ENCODE data around the gene WDR44. TPM values are rescaled to one million over a fixed set of nuclear protein-coding genes. Genes with fewer than 3 reads are reported as not detected.
"Not testable (repeated sequence)": the region's sequence is repeated elsewhere in the genome, so short reads cannot be mapped to it uniquely, and the experiment has no call there.

WDR44 gene
- total RNA-seq (12.6 TPM), polyA plus RNA-seq (8.8 TPM)
- long read RNA-seq, donor 1, full-length matches to known transcripts: 1 of 1 reads
- long read RNA-seq, donor 1, partial matches to known transcripts: 0 of 1 reads
- long read RNA-seq, donor 1, other reads (novel, unspliced or antisense): 0 of 1 reads
- long read RNA-seq, donor 2, full-length matches to known transcripts: 7 of 7 reads
- long read RNA-seq, donor 2, partial matches to known transcripts: 0 of 7 reads
- long read RNA-seq, donor 2, other reads (novel, unspliced or antisense): 0 of 7 reads
- long read RNA-seq, donor 3, full-length matches to known transcripts: 2 of 2 reads
- long read RNA-seq, donor 3, partial matches to known transcripts: 0 of 2 reads
- long read RNA-seq, donor 3, other reads (novel, unspliced or antisense): 0 of 2 reads
- long read RNA-seq, donor 4: 0 reads
- long read RNA-seq, donor 5, full-length matches to known transcripts: 1 of 6 reads
- long read RNA-seq, donor 5, partial matches to known transcripts: 5 of 6 reads
- long read RNA-seq, donor 5, other reads (novel, unspliced or antisense): 0 of 6 reads
- long read RNA-seq, donor 6, full-length matches to known transcripts: 1 of 6 reads
- long read RNA-seq, donor 6, partial matches to known transcripts: 5 of 6 reads
- long read RNA-seq, donor 6, other reads (novel, unspliced or antisense): 0 of 6 reads
- long read RNA-seq, donor 7, full-length matches to known transcripts: 2 of 2 reads
- long read RNA-seq, donor 7, partial matches to known transcripts: 0 of 2 reads
- long read RNA-seq, donor 7, other reads (novel, unspliced or antisense): 0 of 2 reads
- long read RNA-seq, donor 8: 0 reads
- long read RNA-seq, donor 9, full-length matches to known transcripts: 1 of 1 reads
- long read RNA-seq, donor 9, partial matches to known transcripts: 0 of 1 reads
- long read RNA-seq, donor 9, other reads (novel, unspliced or antisense): 0 of 1 reads
- long read RNA-seq, donor 10, full-length matches to known transcripts: 2 of 2 reads
- long read RNA-seq, donor 10, partial matches to known transcripts: 0 of 2 reads
- long read RNA-seq, donor 10, other reads (novel, unspliced or antisense): 0 of 2 reads

- Histone ChIP-seq H3K9me3 (ENCODE audit: control insufficient read depth in 2 of 2, insufficient read depth in 1 of 2, low read length in 1 of 2) (no peaks in the 10 kb centered on the region), H3K4me3 (ENCODE audit: low read length in 2 of 2) (peak within 1 kb of the TSS; percentile 68 to 85), H3K27ac (ENCODE audit: low read depth in 1 of 2, low read length in 1 of 2) (peak within 1 kb of the TSS; percentile 91 to 97), H3K4me1 (ENCODE audit: control insufficient read depth in 2 of 2, insufficient read depth in 2 of 2, low read length in 2 of 2) (no peaks in the 10 kb centered on the region), H3K27me3 (ENCODE audit: control insufficient read depth in 2 of 2, insufficient read depth in 1 of 2, low read length in 1 of 2) (no peaks in the 10 kb centered on the region), H3K36me3 (ENCODE audit: control insufficient read depth in 2 of 2, insufficient read depth in 2 of 2, low read length in 1 of 2) (no peaks in the 10 kb centered on the region)
- DNase-seq (ENCODE audit: low read depth in 6 of 9, low spot score in 9 of 9): peak; percentile 71 to 96 (median 88)
- WGBS: under 1% methylated on average over 60 of the region's 60 CpGs
Observed at GRCh38 chrX:118345464-118346257, at the start of gene WDR44. TSS of gene WDR44 (plus strand) at chrX:118346106. CDS start at chrX:118346504, 398 bp downstream.

DNA sequence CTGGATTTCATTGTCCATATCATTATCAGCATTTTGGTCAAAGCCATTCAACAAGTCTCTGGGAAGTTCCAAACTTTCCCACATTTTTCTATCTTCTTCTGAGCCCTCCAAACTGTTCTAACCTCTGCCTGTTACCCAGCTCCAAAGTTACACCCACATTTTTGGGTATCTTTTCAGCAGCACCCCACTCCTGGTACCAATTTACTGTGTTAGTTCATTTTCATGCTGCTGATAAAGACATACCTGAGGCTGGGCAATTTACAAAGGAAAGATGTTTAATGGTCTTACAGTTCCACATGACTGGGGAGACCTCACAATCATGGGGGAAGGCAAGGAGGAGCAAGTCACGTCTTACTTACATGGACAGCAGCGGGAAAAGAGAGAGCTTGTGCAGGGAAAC is 40.1 kb upstream of the WDR44 start:
- H3K4me1 ChIP-seq (ENCODE audit: control insufficient read depth in 2 of 2, insufficient read depth in 2 of 2, low read length in 2 of 2); DNase-seq (ENCODE audit: low read depth in 6 of 9, low spot score in 9 of 9); H3K4me3 ChIP-seq (ENCODE audit: low read length in 2 of 2); H3K9me3 ChIP-seq (ENCODE audit: control insufficient read depth in 2 of 2, insufficient read depth in 1 of 2, low read length in 1 of 2); H3K27ac ChIP-seq (ENCODE audit: low read depth in 1 of 2, low read length in 1 of 2); H3K27me3 ChIP-seq (ENCODE audit: control insufficient read depth in 2 of 2, insufficient read depth in 1 of 2, low read length in 1 of 2); H3K36me3 ChIP-seq (ENCODE audit: control insufficient read depth in 2 of 2, insufficient read depth in 2 of 2, low read length in 1 of 2): not testable (repeated sequence)
- WGBS: 93% methylated on average over 2 of the region's 2 CpGs

DNA sequence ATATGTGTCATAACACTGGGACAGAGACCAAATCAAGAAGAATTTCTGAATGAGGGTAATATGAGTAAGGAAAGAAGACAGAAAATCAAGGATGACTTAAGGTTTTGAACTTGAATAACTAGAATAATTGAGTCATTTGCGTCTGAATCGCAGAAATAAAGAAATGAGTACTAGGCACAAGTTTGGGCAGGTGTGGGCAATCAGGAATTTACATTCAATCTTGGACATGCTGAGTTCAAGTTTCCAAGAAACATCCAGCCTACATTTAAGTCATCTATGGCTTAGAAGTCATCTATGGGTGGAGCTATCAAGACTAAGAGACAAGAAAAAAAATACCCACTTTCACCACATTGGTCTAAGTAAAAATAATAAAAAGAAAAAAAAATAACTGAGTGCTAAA is 30.4 kb upstream of the WDR44 start:
- Histone ChIP-seq H3K4me3 (ENCODE audit: low read length in 2 of 2) (no peak overlapping the region), H3K36me3 (ENCODE audit: control insufficient read depth in 2 of 2, insufficient read depth in 2 of 2, low read length in 1 of 2) (no peaks in the 10 kb centered on the region), H3K4me1 (ENCODE audit: control insufficient read depth in 2 of 2, insufficient read depth in 2 of 2, low read length in 2 of 2) (no peaks in the 10 kb centered on the region), H3K27ac (ENCODE audit: low read depth in 1 of 2, low read length in 1 of 2) (no peak overlapping the region), H3K9me3 (ENCODE audit: control insufficient read depth in 2 of 2, insufficient read depth in 1 of 2, low read length in 1 of 2) (no peaks in the 10 kb centered on the region), H3K27me3 (ENCODE audit: control insufficient read depth in 2 of 2, insufficient read depth in 1 of 2, low read length in 1 of 2) (no peaks in the 10 kb centered on the region)
- no peak for DNase-seq (ENCODE audit: low read depth in 6 of 9, low spot score in 9 of 9)
- 99% methylated on average over 2 of the region's 2 CpGs for WGBS

GRCh38 chrX:118324588-118324987 is 21.3 kb upstream of the WDR44 start:
- Histone ChIP-seq H3K4me3 (ENCODE audit: low read length in 2 of 2) (no peak overlapping the region), H3K27me3 (ENCODE audit: control insufficient read depth in 2 of 2, insufficient read depth in 1 of 2, low read length in 1 of 2) (no peaks in the 10 kb centered on the region), H3K36me3 (ENCODE audit: control insufficient read depth in 2 of 2, insufficient read depth in 2 of 2, low read length in 1 of 2) (no peaks in the 10 kb centered on the region), H3K4me1 (ENCODE audit: control insufficient read depth in 2 of 2, insufficient read depth in 2 of 2, low read length in 2 of 2) (no peaks in the 10 kb centered on the region), H3K9me3 (ENCODE audit: control insufficient read depth in 2 of 2, insufficient read depth in 1 of 2, low read length in 1 of 2) (no peaks in the 10 kb centered on the region), H3K27ac (ENCODE audit: low read depth in 1 of 2, low read length in 1 of 2) (no peak overlapping the region)
- no peak for DNase-seq (ENCODE audit: low read depth in 6 of 9, low spot score in 9 of 9)
- 99% methylated on average over 4 of the region's 4 CpGs for WGBS

DNA sequence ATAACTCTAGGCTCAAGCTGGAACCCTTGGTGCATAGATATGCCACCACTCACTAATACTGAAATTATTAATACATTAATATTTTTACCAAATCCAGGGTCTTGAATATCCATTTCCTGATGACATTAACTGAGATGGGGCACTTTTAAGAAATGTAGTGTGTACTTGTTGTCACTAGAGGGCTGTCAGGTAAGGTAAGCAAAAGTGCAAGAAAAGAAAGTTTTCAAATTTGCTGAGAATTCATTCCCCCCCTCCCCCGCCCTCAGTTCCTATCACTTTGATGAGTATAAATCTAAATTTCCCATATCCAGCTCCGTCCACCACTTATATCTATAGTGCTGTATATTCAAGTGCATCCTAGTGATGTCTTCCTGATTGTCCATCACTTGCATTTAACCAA is 20.5 kb upstream of the WDR44 start:
- 76% methylated on average over 2 of the region's 2 CpGs for WGBS
- Histone ChIP-seq H3K27ac (ENCODE audit: low read depth in 1 of 2, low read length in 1 of 2) (no peak overlapping the region), H3K9me3 (ENCODE audit: control insufficient read depth in 2 of 2, insufficient read depth in 1 of 2, low read length in 1 of 2) (no peaks in the 10 kb centered on the region), H3K27me3 (ENCODE audit: control insufficient read depth in 2 of 2, insufficient read depth in 1 of 2, low read length in 1 of 2) (no peaks in the 10 kb centered on the region), H3K36me3 (ENCODE audit: control insufficient read depth in 2 of 2, insufficient read depth in 2 of 2, low read length in 1 of 2) (no peaks in the 10 kb centered on the region), H3K4me3 (ENCODE audit: low read length in 2 of 2) (no peak overlapping the region), H3K4me1 (ENCODE audit: control insufficient read depth in 2 of 2, insufficient read depth in 2 of 2, low read length in 2 of 2) (no peaks in the 10 kb centered on the region)
- no peak for DNase-seq (ENCODE audit: low read depth in 6 of 9, low spot score in 9 of 9)

DNA sequence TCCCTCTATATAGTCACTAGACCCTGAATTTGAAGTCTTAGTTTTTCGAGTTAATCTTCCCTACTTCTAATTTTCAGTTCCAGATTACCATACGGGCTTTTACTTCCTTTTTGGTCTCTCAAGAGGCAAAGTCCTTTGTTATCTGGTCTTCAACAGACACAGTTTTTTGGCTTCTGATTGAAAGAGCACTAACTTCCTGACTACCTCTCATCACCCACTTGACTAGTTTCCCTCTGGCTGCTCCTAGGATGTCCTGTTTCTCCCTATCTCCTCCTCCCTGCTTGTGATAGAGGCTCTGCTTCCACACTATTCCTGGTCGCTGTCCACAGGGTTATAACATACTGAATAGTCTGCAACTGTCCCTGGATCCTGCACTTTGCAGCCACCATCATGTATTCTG is 16.7 kb upstream of the WDR44 start:
- 21% methylated on average over 3 of the region's 3 CpGs for WGBS
- no peak overlapping the region for H3K4me3 ChIP-seq (ENCODE audit: low read length in 2 of 2)
- H3K4me1 ChIP-seq (ENCODE audit: control insufficient read depth in 2 of 2, insufficient read depth in 2 of 2, low read length in 2 of 2): no peaks in the 10 kb centered on the region
- H3K36me3 ChIP-seq (ENCODE audit: control insufficient read depth in 2 of 2, insufficient read depth in 2 of 2, low read length in 1 of 2): no peaks in the 10 kb centered on the region
- no peak for DNase-seq (ENCODE audit: low read depth in 6 of 9, low spot score in 9 of 9)
- no peaks in the 10 kb centered on the region for H3K9me3 ChIP-seq (ENCODE audit: control insufficient read depth in 2 of 2, insufficient read depth in 1 of 2, low read length in 1 of 2)
- H3K27me3 ChIP-seq (ENCODE audit: control insufficient read depth in 2 of 2, insufficient read depth in 1 of 2, low read length in 1 of 2): no peaks in the 10 kb centered on the region
- H3K27ac ChIP-seq (ENCODE audit: low read depth in 1 of 2, low read length in 1 of 2): no peak overlapping the region

DNA sequence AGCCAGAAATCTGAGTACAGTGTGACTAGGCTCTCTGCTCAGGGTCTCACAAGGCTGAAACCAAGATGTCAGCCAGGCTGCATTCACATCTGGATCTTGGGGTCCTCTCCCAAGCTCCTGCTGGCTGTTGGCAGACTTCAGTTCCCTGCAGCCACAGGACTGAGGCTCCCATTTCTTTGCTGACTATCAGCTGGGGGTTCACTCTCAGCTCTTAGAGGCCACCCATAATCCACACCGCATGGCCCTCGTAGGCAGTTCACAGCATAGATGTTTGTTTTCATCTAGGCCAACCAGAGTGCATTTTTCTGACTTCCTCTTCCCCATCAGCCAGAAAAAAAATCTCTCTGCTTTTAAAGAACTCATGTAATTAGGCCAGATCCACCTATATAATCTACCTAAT is 8.2 kb upstream of the WDR44 start:
- no peak overlapping the region for H3K4me3 ChIP-seq (ENCODE audit: low read length in 2 of 2)
- H3K36me3 ChIP-seq (ENCODE audit: control insufficient read depth in 2 of 2, insufficient read depth in 2 of 2, low read length in 1 of 2): no peaks in the 10 kb centered on the region
- no peaks in the 10 kb centered on the region for H3K4me1 ChIP-seq (ENCODE audit: control insufficient read depth in 2 of 2, insufficient read depth in 2 of 2, low read length in 2 of 2)
- WGBS: 65% methylated on average over 2 of the region's 2 CpGs
- H3K9me3 ChIP-seq (ENCODE audit: control insufficient read depth in 2 of 2, insufficient read depth in 1 of 2, low read length in 1 of 2): no peaks in the 10 kb centered on the region
- H3K27ac ChIP-seq (ENCODE audit: low read depth in 1 of 2, low read length in 1 of 2): no peak overlapping the region
- H3K27me3 ChIP-seq (ENCODE audit: control insufficient read depth in 2 of 2, insufficient read depth in 1 of 2, low read length in 1 of 2): no peaks in the 10 kb centered on the region
- no peak for DNase-seq (ENCODE audit: low read depth in 6 of 9, low spot score in 9 of 9)

DNA sequence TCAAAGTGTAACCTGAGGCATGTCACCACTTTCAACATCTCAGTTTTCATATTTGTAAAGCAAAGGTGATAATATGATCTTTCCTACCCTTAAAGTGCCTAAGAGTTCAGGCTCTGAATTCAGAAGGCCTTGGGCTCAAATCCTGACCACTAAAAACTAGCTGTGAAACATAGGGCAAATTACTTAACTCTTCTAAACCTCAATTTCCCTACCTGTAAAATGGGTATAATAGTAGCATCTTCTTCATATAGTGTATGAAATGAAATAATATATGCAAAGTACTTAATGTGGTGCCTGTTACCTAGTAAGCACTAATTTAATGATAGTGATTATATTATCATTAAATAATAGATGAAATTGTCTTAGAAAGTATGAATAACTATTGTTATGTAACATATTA is 7.0 kb upstream of the WDR44 start:
- no peak overlapping the region for H3K27ac ChIP-seq (ENCODE audit: low read depth in 1 of 2, low read length in 1 of 2)
- H3K4me1 ChIP-seq (ENCODE audit: control insufficient read depth in 2 of 2, insufficient read depth in 2 of 2, low read length in 2 of 2): no peaks in the 10 kb centered on the region
- no peak overlapping the region for H3K4me3 ChIP-seq (ENCODE audit: low read length in 2 of 2)
- H3K27me3 ChIP-seq (ENCODE audit: control insufficient read depth in 2 of 2, insufficient read depth in 1 of 2, low read length in 1 of 2): no peaks in the 10 kb centered on the region
- no peaks in the 10 kb centered on the region for H3K9me3 ChIP-seq (ENCODE audit: control insufficient read depth in 2 of 2, insufficient read depth in 1 of 2, low read length in 1 of 2)
- DNase-seq (ENCODE audit: low read depth in 6 of 9, low spot score in 9 of 9): no peak
- no peaks in the 10 kb centered on the region for H3K36me3 ChIP-seq (ENCODE audit: control insufficient read depth in 2 of 2, insufficient read depth in 2 of 2, low read length in 1 of 2)
